ENCODE results near the gene SUGCT.

Gene SUGCT

DNA sequence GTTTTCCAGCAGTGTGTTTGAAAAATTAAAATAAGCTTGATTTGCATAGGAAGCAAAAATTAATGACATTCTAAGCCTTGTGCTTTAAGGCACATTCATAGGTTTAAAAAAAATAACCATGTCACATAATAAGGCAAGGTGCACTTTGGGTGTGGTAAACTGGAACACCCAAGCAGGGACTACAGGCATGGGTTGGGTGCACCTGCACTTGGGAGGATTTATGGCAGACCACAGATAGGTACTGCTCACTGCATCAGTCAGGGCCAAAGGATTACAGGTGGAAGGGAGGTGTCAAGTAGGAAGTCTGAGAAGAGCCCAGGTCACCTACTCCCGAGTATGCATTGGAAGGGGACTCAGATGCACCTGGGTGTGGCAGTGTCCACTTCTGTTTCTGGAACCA is 753.7 kb downstream of the SUGCT start:
- no peak for DNase-seq

DNA sequence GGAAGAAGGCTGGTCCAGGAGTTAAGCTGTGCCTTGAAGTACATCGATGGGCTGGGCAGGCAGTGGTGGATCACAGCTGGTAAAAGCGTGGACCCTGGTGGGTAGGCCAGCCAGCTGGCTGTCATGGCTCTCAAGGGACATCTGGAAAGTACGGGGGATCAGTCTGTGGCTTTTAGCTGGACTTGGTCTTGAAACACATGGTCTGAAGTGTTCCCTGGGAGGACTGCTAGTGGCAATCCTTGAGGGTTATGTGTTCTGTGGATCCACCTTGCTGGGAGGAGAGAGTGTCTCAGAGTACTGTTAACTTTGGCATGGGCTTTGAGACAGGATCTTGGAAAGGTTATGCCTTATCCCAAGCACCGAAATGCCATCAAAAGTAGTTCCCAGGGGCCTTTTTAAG is 754.3 kb downstream of the SUGCT start:
- DNase-seq, result no peak

DNA sequence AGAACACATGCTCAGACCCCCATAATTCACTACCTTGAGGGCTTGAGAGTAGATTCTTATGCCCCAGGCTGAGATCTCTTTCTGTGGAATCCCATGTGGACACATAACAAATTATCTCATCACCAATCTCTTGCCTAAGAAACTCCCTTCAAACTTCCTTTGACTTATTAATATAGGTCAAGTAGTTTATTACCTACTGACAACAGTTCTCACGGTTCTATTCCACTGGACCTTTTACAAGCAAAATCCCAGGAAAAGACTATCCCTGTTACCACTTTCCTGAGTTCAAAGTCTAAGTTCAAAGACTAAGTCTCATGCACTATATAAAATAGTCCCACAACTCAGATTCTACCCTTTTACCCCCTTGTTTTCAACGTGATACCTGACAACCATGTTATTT is 754.7 kb downstream of the SUGCT start:
- DNase-seq, result no peak

DNA sequence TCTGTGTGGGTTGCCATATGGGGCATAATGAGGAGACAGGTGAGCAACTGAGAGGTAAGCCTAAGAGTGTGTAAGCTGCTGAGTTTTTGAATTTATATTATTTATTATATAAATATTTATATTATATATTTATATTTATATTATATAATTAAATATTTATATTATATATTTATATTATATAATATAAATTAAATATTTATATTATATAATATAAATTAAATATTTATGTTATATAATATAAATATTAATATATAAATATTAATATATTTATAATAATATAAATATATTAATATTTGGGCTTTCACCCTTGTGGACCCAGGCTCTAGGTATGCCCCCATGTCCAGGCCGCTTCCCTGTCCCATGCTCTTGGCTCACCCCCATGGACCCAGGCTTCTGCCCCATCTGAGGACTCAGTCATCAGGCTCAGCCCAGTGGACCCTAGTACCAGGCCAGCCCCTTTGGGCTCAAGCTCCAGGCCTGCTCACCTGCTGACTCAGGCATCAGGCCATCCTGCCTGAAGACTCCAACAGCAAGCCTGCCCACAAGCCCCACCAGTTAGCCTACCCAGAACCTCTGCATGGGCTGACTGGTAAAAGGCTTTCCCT is 755.4 kb downstream of the SUGCT start:
- no peak for DNase-seq

DNA sequence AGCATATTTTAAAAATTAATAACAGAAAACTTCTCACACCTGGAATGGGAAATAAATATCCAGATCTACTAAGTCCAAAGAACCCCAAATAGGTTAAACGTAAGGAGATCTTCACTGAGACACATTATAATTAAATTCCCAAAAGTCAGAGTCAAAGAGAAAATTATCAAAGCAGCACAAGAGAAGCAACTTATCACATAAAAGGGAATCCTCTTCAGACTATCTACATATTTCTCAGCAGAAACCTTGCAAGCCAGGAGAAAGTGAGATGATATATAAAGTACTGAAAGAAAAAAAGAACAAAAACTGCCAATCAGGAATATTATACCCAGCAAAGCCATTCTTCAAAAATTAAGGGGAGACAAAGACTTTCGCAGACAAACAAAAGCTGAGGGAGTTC is 756.4 kb downstream of the SUGCT start:
- DNase-seq, result no peak

DNA sequence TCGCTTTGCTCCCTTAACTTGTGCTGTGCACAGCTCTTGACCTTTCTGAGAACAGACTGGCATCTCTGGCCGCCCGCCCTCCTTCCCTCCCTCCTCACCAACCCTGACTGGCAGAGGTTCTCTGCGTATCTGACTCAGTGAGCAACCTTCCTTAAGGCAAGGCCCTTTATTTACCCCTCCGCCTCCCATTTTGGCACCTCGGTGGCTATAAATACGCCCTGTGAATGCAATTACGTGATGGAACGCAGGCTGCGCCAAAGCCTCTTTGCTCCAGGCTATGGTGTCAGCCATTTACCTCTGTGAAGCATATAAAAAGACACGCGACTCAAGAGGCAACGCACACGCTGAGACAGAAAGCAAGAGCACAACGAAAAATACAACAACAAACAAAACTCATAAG is 764.3 kb downstream of the SUGCT start:
- no peak for DNase-seq

DNA sequence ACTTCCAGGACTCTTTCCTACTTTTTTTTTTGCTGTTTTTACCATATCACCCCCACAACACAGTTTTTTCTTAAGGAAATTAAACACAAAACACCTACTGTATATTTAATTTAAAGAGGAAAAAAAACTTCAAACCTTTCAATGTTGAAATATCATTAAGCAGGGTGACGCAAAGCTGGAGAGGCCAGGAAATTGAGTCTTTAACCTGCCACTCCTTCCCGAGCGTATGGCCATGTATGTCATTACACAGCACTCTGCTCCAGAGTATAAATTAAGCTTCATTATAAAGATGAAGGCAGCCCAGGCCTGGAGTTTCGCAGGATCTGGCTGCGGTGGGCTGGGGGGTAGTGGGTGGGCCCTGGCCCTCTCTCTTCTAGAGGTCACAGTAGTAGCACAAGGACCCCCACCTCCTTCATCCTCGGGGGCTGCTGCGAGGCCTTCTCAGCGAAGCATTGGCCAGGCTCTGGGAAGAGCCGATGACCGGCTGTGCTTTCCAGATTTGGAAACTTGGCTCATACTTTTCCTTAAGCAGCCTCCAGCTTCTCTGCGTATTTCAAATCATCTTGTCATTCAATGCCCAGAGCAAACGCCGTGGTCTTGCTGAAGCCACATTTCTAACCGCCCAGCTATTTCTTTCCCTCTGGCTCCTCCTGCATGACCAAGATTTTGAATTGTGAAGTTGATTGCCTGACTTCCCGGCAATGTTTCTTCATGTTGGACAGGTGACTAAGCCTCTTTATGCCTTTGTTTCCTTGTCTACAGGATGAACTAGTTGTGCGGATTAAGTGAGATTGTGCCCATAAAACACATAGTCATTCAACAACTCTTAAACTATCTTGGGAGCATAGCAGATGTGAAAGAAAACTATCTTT is 765.1 kb downstream of the SUGCT start:
- DNase-seq, result no peak

DNA sequence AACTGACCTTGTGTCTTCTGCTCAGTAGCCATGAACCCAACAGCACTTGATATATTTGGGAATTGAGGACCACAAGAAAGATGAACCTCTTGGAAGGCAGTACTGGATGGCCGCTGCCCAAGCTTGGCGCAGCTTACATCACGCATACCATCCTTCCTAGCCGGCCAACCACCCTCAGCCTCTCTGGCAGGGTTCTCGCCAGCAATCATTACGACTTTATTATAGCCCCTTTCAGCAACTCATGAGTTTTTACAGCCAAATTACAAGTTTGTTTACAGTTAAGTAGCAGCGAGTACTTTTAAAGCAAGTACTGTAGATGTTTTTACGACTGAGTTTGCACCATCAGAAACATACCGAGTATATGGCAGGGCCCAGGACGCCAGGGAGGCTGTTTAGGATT is 769.1 kb downstream of the SUGCT start:
- DNase-seq, result no peak

DNA sequence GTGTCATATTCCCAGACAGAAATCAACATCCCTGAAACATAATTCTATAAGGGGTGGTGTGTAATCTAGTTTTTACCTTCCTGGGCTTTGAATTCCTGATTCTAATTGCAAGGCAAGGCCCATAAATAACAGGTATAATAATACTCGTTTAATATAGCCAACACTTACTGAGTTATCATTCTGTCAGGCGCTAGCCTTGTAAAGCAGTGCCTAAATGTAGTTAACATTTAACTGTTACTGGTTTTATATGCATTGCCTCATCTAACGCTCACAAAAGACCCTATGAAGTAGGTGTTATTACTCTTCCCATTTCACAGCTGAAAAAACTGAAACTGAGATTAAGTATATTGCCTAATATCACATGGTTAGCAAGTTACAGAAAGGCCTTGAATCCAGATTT is 772.5 kb downstream of the SUGCT start:
- no peak for DNase-seq

DNA sequence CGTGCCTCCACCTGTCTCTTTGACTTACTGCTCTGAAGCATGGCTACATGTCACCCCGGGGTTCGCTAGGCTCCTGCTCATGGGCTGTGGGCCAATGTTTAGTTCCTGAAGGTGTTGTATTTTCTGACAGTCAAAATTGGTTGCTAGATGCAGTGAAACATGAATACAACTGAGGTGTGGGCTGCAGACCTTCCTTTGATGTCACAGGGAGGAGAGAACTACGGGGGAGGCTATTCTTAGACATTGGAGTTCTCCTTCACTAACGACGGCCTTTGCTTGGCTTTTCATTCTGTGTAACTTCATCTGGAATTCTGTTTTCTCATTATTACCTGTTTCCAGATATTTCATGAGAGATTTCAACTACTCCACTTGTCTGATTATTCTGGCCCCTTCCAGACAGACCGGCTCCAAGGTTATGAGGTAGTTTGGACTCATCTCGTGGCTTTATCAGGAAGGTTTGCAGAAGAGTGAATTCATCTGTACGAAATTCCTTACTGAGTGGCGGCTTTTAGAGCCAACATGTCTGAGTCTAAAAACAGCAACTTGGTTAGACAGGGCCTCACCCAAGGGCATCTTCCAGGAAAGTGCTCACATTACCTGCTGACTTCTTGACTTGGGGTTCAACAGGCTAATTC is 774.7 kb downstream of the SUGCT start:
- no peak for DNase-seq

Data from stimulated activated CD4-positive, alpha-beta T cell treated with anti-CD3 and anti-CD28 coated beads, Interleukin-4, amount 100 ng/mL, for 4 hours (primary cell).